Stimulated activated CD8-positive, alpha-beta memory T cell treated with anti-CD3 and anti-CD28 coated beads, Interleukin-15, amount 100 ng/mL, for 1 hour (primary cell): ENCODE measurements around the gene PLAC9.

Source experiments
- DNase-seq: peaks from one replicate; pipeline ENCODE4 v3.0.0-alpha.2; 2020; ENCODE audit warnings: low read depth

Gene PLAC9

GRCh38 chr10:80184291-80184690 is 51.8 kb downstream of the PLAC9 start:
- DNase-seq: no peak

- no peak for DNase-seq
Observed at GRCh38 chr10:80185578-80186299, 53.2 kb downstream of the PLAC9 start.

GRCh38 chr10:80186364-80187012 is 54.0 kb downstream of the PLAC9 start:
- DNase-seq: no peak

- no peak for DNase-seq
Observed at GRCh38 chr10:80187060-80187459, 54.5 kb downstream of the PLAC9 start.

- DNase-seq: peak; percentile 49
Observed at GRCh38 chr10:80187465-80188409, 55.2 kb downstream of the PLAC9 start.

GRCh38 chr10:80188713-80189112 is 56.2 kb downstream of the PLAC9 start:
- no peak for DNase-seq

GRCh38 chr10:80191589-80192270 is 59.2 kb downstream of the PLAC9 start:
- DNase-seq: no peak

- DNase-seq: no peak
Observed at GRCh38 chr10:80192553-80192952, 60.0 kb downstream of the PLAC9 start.

- no peak for DNase-seq
Observed at GRCh38 chr10:80194373-80195045, 62.0 kb downstream of the PLAC9 start.
